Prostate gland (tissue), 2 donors: ENCODE measurements around the gene BBS10. TPM values are rescaled to one million over a fixed set of nuclear protein-coding genes. Genes with fewer than 3 reads are reported as not detected.
"Not testable (repeated sequence)": the region's sequence is repeated elsewhere in the genome, so short reads cannot be mapped to it uniquely, and the experiment has no call there.

ENCODE experiments used
- DNase-seq: peaks from one replicate; pipeline ENCODE4 v3.0.0-alpha.2; 2019; ENCODE audit warnings: low spot score
- H3K27ac ChIP-seq, 2 donors: fragments of 200-600 bp; sonication (generic); 2 replicates each; pipeline ENCODE4 v1.5.1; 2017 to 2019
- H3K27me3 ChIP-seq: fragments of 200-600 bp; sonication (generic); replicated peaks from 2 replicates; pipeline ENCODE4 v1.5.1; 2019; ENCODE audit not compliant: insufficient read depth
- H3K36me3 ChIP-seq, 2 donors: fragments of 200-600 bp; sonication (generic); 1 replicate in 1 of 2; 2 replicates in 1 of 2; pipeline versions ENCODE4 v1.5.1 to v1.8.1; 2017 to 2019
- H3K4me1 ChIP-seq: fragments of 200-600 bp; sonication (generic); replicated peaks from 2 replicates; pipeline ENCODE4 v1.5.1; 2019
- H3K4me3 ChIP-seq, 2 donors: fragments of 200-600 bp; sonication (generic); 2 replicates each; pipeline ENCODE4 v1.5.1; 2017 to 2019
- H3K9me3 ChIP-seq: fragments of 200-600 bp; sonication (generic); 2 replicates; pipeline ENCODE4 v1.5.1; 2017
- POLR2A ChIP-seq: fragments of 450-650 bp; IDR thresholded peaks from one replicate; pipeline ENCODE4 v1.6.1; 2016; ENCODE audit warnings: antibody characterized with exemption, mild to moderate bottlenecking
- POLR2AphosphoS5 ChIP-seq: sonication (generic); formaldehyde crosslinking; IDR thresholded peaks from one replicate; pipeline ENCODE4 v1.6.1; 2017; ENCODE audit warnings: antibody characterized with exemption
- WGBS: methylation state at CpG from one replicate; pipeline ENCODE4 v1.1.5; 2018; 5-methylcytosine and 5-hydroxymethylcytosine counted together
- intact Hi-C: fragments of 100-400 bp; cut with DNase I; formaldehyde crosslinking; loops from one replicate; pipeline ENCODE4 v1.14.2; 2022
- total RNA-seq, 2 donors: library from RNA; depleted of rRNA; stranded (reverse); fragments of >200 nt; gene quantifications; one replicate each; pipeline ENCODE4 v1.1.0, GENCODE V29; 2016
- TF ChIP-seq, protein P1 (sequence below), 4 experiments: fragments of 200-600 bp in 2 of 4; fragments of 450-650 bp in 2 of 4; sonication (generic) in 2 of 4; IDR thresholded peaks; 1 replicate in 3 of 4; 2 replicates in 1 of 4; pipeline ENCODE4 v1.5.1; 2016 to 2019; ENCODE audit warnings: antibody characterized with exemption in 4 of 4, mild to moderate bottlenecking in 2 of 4, moderate library complexity in 2 of 4

Gene BBS10
- total RNA-seq, 2 donors from 2014 or later = 11.6 to 11.9 TPM

DNA sequence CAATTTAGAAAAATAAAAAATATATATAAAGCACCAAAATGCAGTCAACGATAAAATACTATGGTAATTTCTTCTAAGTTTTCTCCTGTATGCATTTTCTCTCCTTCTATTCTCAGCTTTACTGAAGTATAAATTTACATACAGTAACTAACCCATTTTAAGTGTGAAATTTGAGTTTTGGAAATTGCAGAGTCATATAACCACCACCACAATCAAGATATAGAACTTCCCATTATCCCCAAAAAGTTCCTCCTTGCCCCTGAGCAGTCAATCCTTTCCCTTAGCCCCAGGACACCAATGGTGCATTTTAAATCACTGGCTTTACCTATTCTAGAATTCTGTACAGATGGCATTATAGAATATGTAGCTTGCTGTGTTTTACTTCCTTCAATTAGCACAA lies 31.0 kb upstream of the BBS10 start:
- Histone ChIP-seq H3K4me3 (no peak overlapping the region), H3K27me3 (no peaks in the 10 kb centered on the region), H3K9me3 (no peaks in the 10 kb centered on the region), H3K27ac (no peak overlapping the region), H3K4me1 (no peaks in the 10 kb centered on the region), H3K36me3 (no peaks in the 10 kb centered on the region)
- intact Hi-C loops = no loop called here
- 98% methylated on average over 1 of the region's 1 CpG for WGBS
- no peak for DNase-seq
- no peak for TF ChIP-seq POLR2AphosphoS5
- no peak for TF ChIP-seq POLR2A
- TF ChIP-seq, protein P1, sequence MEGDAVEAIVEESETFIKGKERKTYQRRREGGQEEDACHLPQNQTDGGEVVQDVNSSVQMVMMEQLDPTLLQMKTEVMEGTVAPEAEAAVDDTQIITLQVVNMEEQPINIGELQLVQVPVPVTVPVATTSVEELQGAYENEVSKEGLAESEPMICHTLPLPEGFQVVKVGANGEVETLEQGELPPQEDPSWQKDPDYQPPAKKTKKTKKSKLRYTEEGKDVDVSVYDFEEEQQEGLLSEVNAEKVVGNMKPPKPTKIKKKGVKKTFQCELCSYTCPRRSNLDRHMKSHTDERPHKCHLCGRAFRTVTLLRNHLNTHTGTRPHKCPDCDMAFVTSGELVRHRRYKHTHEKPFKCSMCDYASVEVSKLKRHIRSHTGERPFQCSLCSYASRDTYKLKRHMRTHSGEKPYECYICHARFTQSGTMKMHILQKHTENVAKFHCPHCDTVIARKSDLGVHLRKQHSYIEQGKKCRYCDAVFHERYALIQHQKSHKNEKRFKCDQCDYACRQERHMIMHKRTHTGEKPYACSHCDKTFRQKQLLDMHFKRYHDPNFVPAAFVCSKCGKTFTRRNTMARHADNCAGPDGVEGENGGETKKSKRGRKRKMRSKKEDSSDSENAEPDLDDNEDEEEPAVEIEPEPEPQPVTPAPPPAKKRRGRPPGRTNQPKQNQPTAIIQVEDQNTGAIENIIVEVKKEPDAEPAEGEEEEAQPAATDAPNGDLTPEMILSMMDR (IDR thresholded peaks at IDR 0.05) = no peak

DNA sequence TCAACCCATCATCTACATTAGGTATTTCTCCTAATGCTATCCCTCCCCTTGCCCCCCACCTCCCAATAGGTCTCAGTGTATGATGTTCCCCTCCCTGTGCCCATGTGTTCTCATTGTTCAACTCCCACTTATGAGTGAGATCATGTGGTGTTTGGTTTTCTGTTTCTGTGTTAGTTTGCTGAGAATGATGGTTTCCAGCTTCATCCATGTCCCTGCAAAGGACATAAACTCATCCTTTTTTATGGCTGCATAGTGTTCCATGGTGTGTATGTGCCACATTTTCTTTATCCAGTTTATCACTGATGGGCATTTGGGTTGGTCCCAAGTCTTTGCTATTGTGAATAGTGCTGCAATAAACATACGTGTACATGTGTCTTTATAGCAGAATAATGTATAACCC lies 28.7 kb upstream of the BBS10 start:
- WGBS = 100% methylated on average over 1 of the region's 1 CpG
- H3K4me3 ChIP-seq, H3K9me3 ChIP-seq, H3K27ac ChIP-seq, H3K27me3 ChIP-seq, DNase-seq, H3K4me1 ChIP-seq, H3K36me3 ChIP-seq, intact Hi-C loops: not testable (repeated sequence)

DNA sequence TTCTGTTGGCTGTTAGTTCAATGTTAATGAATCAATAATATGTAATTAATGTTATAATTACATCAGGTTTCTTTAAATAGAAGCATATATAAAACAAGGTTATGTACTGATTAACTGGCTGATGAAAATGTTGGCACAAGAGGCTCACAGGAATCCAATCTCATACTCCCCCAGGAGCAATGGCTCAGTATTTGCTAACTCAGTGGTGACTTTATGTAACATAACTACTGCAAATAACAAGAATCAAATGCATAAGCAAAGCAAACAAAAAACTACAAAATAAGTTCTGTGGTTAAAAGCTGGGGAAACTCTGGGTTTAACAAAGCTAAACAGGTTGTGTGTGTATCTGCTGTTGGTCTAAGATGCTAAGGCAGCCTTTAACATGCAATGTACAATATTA lies 27.7 kb upstream of the BBS10 start:
- Histone ChIP-seq H3K9me3 (no peaks in the 10 kb centered on the region), H3K27me3 (no peaks in the 10 kb centered on the region), H3K4me3 (no peak overlapping the region), H3K36me3 (no peaks in the 10 kb centered on the region), H3K27ac (no peak overlapping the region), H3K4me1 (no peaks in the 10 kb centered on the region)
- no peak for TF ChIP-seq POLR2AphosphoS5
- TF ChIP-seq, protein P1 (IDR thresholded peaks at IDR 0.05) = no peak
- no peak for TF ChIP-seq POLR2A
- intact Hi-C loops = no loop called here
- DNase-seq = no peak

DNA sequence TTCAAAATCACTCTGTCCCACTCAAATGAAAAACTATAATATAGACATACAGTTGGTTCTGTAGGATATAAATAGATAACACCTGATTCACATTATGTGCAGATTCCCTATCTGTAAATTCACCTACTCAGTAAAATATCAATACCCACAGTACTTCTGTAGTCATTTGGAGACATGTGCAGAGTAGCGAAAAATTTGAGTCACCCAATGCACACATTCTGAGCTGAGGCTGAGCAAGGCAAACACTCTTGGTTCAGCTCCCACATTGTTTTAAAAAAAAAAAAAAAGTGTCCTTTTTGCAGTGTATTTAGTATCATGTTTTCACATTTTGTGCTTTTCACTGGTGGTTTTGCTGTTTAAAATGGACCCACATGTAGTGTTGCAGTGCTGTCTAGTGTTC lies 27.3 kb upstream of the BBS10 start:
- no peak for DNase-seq
- Histone ChIP-seq H3K36me3 (no peaks in the 10 kb centered on the region), H3K27ac (no peak overlapping the region), H3K27me3 (no peaks in the 10 kb centered on the region), H3K9me3 (no peaks in the 10 kb centered on the region), H3K4me3 (no peak overlapping the region), H3K4me1 (no peaks in the 10 kb centered on the region)
- TF ChIP-seq, protein P1 (IDR thresholded peaks at IDR 0.05) = no peak
- TF ChIP-seq POLR2AphosphoS5 (no peak), POLR2A (no peak)
- intact Hi-C loops = no loop called here
- WGBS = 100% methylated on average over 1 of the region's 1 CpG

DNA sequence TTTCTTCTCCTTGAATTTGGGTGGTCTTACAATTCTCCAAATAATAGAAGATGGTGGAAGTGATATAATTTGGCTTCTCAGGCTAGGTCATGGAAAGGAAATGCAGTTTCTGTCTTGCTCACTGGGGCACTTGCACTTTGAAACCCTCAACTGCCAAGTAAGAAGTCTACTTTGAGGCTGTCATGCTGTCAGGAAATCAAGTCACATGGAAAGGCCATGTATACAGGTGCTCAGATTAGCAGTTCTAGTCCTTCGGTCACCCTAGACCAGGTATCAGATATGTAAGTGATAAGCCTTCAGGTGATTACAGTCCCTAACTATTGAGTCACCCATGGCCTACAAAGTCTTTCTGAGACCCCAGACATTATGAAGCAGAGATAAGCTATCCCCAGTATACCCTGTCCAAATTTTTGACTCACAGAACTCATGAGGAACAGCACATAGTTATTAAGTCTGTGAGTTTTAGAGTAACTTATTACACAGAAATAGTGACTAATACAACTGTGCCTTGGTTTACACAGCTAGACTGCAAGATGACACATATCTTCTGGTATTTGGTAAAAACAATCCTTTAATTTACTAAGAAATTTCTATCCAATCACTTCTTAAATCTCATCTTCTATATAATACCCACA lies 26.3 kb upstream of the BBS10 start:
- intact Hi-C loops = no loop called here
- no peak for DNase-seq

More for the DNA sequence above, 26.3 kb upstream of the BBS10 start:
- WGBS = 100% methylated on average over 1 of the region's 1 CpG
- no peak overlapping the region for H3K4me3 ChIP-seq
- no peaks in the 10 kb centered on the region for H3K36me3 ChIP-seq
- TF ChIP-seq POLR2AphosphoS5 = no peak
- TF ChIP-seq, protein P1 (IDR thresholded peaks at IDR 0.05) = no peak
- TF ChIP-seq POLR2A = no peak
- H3K9me3 ChIP-seq = no peaks in the 10 kb centered on the region
- no peak overlapping the region for H3K27ac ChIP-seq
- H3K4me1 ChIP-seq = no peaks in the 10 kb centered on the region
- H3K27me3 ChIP-seq = no peaks in the 10 kb centered on the region
